ENCODE measurements around the gene BZW1. TPM values are rescaled to one million over a fixed set of nuclear protein-coding genes. Genes with fewer than 3 reads are reported as not detected.

The BZW1 gene
- total RNA-seq, 1 donor from 2014 or later = 268 TPM

DNA sequence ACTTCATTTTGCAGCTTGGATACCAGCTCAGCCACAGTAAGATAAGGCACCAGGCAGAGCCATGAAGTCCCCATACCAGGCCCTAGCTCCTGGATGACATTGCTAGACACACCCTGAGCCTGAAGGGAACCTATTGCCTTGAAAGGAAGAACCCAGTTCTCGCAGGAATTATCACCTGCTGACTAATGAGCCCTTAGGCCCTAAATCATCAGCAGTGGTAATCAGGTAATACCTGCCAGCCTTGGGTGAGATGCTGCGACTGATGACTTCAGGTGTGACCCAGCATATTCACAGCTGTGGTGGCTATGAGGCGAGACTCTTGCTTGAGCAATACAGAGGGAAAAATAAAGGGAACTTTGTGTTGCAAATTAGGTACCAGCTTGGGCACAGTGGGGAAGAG is 27.8 kb downstream of the BZW1 start:
- ATAC-seq = peak; percentile 99

DNA sequence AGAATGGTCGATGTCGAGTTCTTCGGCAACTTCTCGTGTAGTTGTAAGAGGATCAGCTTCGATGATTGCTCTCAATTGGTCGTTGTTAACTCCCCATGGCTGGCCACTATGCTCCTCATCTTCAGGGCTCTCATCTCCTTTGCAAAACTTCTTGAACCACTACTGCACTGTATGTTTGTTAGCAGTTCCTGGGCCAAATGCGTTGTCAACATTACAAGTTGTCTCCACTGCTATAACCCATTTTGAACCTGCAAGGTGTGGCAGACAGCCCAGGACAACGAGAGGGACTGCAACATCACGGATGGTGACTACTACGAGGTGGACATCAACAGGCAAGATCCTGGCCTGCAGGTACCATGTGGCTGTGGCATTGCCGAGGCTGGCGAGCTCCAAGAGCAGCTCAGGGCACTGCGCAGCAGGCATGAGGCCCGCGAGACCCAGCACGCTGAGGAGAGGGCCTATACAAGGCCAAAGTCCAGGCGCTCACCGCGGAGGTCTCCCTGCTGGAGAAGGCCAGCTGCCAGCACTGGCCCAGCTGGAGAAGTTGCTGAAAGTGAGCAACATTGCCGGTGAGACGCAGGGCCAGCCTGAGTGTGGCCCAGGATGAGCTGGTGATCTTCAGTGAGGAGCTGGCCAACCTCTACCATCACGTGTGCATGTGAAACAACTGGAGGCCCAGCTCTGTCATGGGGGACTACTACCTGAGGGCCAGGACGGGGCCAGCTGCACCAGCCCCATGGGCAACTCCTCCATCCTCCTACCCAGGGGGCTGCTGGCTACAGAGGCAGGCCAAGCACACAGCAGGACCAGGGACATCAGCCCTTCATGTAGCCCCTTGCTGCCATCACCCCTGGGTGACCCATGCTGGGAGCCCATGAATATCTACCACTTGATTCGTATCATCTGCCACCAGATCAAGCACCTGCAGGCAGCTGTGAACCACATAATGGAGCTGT is 32.6 kb downstream of the BZW1 start:
- ATAC-seq = no peak

DNA sequence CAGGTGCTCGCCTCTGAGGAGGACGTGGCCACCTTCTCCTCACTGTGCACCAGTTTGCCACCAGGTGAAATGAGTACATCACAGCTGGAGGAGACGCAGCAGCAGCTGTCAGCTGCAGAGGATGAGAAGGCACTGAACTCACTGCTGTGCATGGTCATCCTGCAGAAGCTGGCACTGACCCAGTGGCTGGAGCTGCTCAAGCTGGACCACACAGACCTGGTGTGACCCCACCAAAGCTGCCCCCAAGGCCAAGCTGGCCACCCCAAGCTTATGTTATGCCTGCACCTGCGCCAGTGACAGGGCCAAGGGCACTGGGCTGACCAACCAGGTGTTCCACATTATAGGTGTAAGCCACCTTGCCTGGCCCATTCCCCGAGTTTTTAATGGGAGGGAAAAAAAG is 33.5 kb downstream of the BZW1 start:
- ATAC-seq = peak; percentile 19

DNA sequence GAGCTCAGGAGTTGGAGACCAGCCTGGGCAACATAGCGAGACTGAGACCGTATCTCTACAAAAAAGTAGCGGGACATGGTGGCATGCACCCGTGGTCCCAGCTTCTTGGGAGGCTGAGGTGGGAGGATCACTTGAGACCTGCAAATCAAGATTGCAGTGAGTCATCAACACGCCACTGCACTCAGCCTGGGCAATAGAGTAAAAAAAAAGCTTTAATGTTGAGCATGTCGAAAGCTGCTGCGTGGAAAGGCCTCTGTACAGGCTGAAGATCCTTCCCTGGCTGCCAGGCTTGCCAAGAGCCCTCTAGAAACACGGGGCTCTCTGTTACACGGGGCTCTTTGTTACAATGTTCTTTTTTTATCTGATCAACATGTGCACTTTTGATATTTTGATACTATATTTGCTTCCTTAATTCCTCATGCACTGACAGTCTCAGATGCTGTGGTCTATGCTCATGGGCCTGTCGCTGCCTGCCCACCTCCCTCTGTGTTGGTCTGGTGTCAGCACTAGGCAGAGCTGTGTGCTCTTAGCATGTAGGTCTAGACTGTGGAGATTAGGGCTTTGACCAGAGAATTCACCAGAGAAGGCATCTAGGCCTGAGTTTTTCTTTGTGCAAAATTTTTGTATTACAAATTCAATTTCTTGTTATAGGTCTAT is 34.1 kb downstream of the BZW1 start:
- ATAC-seq = peak; percentile 58

DNA sequence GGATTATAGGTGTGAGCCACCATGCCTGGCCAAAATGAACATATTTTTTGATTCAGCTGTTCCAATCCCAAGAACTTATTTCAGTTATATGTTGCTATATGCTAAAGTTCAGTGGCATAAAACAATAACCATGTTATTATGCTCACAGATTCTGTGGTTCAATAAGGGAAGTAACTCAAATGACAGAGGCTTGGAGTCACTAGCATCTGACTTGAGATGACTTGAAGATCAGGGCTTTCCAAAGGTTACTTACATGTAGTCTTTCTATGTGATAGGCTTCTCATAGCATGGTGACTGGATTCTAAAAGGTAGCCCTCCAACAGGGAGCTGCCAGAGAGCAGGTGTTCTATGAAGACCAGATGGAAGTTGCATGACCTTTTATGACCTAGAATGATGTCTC is 35.6 kb downstream of the BZW1 start:
- ATAC-seq = no peak

DNA sequence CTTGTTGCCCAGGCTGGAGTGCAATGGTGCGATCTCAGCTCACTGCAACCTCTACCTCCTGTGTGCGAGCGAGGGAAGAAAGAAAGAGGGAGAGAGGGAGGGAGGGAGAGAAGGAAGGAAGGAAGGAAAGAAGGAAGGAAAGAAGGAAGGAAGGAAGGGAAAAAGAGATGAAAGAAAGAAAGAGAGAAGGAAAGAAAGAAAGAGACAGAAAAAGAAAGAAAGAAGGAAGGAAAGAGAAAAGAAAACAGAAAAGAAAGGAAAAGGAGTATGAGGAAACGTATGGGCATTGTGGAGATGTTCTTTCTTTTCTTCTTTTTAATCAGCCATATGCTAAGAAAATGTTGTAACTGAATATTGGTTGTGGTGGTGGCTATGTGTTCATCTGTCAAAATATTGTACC is 36.2 kb downstream of the BZW1 start:
- no peak for ATAC-seq

DNA sequence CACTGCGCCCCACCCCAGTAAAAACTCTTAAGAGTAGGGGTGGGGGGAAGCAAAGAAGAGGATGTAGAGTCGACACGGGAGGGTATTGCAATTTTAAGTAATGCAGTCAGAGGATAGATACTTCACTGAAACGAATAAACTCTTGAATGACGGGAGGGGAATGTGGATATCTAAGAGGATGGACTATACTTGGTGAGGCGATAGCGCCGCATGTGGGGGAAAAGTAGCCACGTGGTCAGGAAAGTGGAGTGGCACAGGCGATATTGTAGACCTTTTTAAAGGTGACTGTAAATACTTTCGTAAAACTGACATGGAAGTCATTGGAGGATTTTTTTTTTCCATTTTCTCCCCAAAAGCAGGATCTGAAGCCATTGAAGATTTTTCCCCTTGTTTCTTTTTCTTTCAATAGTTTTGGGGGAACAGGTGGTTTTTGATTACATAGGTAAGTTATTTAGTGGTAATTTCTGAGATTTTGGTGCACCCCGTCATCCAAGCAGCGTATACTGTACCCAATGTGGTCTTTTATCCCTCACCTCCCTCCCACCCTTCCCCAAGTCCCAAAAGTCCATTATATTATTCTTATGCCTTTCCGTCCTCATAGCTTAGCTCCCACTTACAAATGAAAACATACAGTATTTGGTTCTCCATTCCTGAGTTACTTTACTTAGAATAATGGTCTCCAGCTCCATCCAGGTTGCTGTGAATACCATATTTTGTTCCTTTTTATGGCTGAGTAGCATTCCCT is 39.0 kb downstream of the BZW1 start:
- no peak for ATAC-seq

DNA sequence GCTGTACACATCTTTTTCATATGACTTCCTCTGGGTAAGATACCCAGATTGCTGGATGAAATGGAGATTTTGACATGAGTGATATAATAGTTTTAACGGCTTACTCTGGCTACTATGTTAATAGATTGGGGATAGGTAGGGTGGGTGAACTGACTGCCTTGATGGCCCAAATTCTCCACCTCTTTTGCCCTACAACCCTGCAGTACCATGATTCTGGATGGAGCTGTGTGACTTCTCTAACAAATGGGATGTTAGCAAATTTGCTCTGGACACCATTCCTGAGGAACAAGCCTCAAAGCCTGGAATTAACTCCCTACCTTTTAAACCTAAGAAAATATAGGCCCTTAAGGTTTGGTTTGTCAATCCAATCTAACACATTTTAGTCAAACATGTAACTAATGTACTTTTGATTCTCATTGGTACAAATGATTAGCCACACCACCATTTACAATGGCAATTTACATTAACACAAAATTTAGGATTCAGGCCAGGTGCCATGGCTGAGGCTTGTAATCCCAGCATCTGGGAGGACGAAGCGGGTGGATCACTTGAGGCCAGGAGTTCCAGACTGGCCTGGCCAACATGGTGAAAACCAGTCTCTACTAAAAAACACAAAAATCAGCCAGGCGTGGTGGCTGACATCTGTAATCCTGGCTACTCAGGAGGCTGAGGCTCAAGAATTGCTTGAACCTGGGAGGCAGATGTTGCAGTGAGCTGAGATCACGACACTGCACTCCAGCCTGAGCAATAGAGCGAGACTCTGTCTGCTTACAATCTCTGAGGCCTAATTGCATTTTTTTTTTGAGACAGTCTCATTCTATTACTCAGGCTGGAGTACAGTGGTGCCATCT is 39.9 kb downstream of the BZW1 start:
- no peak for ATAC-seq

DNA sequence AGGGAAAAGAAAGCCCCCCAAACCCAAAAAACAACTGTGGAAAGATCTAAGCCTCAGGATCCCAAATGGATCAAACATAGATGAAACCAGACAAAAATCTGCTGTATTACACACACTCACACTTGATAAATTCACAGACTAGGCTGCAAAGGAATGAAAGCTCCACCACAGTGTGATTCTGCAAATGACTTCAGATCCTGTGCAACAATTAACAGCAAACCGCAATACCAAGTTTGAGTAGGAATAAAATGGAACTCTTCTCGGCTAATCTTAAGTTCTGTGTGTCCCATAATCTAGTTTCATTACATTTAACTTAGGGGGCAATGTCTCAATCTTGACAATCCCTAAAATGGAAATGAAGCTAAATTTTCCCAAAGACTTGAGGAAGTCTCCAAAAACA is 40.9 kb downstream of the BZW1 start:
- ATAC-seq = no peak

DNA sequence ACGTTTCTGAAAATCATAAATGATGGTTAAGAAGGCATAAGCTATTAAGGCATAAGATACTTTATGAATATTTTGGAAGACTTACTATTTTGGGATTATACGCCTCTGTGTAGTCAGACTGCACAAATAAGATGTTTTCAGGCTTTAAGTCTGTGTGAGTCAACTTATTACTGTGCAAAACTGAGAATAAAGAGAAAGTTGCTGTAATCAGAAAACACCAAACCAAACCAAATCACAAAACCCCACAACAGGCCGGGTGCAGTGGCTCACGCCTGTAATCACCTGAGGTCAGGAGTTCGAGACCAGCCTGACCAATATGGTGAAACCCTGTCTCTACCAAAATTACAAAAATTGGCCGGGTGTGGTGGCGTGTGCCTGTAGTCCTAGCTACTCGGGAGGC is 45.1 kb downstream of the BZW1 start:
- no peak for ATAC-seq

DNA sequence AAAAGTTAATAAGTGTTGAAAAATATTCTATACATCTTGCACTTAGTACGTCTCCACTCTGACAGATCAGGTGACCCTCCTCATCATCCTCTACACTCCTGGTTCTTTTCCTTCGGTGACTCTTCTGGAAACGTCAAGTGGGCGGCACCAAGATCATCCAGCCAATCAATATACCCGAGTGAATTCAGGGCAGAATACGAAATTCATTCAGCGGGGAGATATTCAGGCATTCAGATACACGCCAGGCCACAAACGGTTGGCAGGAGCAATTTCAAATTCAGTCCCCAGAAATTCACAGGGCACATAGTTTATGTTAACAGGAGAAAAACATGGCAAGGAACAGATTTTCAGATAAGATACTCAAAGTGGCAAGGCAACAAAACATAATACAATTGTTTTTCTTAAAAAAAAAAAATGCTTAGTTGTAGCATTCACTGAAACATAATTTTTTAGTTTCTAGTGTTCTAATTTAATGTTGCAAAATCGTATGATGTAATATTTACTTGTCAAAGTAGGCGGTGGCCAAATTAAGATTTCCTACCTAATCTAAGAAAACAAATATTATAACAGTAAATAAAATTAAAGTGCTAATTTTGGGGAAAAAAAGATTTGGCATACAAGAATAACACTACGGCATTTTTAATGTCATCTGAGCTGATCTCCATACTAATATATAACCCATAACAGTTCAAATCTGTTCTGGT is 48.5 kb downstream of the BZW1 start:
- no peak for ATAC-seq

DNA sequence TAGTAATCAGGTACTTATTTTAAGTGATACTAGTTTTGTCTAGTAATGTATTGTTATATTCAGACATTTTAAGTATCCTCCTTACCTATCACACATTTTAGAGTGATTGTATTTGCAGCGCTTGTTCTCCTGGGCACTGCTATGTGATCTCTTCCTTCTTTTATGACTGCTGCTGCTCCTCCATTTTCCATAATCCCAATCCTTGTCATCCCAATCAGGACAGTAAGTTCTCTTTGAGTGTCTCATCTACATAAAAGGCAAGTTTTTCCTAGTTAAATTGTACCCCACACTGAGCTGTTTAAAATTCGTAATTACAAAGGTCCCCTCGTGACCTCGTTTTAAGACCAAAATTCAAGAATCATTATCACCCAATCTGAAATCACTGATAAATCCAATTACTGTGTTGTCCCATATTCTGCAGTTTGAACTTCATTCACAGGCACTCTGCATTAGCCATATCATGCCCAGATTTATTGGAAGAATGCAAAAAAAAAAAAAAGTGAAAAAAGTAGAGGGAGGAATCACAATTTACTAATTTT is 50.0 kb downstream of the BZW1 start:
- no peak for ATAC-seq

DNA sequence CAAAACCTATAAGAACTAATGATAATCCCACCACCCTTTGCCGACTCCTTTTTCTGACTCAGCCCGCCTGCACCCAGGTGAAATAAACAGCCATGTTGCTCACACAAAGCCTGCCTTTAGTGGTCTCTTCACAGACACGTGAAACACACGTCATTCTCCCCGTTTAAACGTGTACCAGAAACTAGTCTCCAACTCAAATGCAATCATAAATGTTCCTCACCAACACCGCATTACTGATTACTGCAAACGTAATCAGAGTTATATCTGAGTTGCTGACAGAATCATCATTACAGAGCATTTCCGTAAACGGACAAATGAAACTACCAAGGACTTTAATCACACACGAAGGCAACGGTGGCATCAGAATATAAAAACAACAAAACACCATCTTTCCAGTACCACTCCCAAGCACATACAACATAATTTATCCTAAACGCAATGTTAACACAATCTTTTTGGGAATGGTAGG is 50.9 kb downstream of the BZW1 start:
- ATAC-seq = peak; percentile 10

DNA sequence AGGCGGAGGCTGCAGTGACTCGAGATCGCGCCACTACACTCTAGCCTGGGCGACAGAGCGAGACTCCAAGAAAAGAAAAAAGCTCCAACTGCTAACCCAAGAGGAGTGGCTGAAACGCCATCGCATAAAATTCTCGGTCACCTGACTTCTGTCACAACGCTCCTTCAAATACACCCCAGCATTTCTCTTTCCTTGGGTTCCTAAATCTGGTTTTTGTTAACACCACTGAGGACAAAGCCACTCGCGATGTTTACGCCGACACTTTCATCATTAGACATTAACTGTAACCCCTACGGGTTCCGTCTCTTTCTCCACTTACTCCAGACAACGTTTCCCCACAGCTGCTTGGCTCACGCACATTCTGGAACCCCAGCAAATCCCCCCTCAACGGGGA is 52.1 kb downstream of the BZW1 start:
- ATAC-seq = peak; percentile 6

DNA sequence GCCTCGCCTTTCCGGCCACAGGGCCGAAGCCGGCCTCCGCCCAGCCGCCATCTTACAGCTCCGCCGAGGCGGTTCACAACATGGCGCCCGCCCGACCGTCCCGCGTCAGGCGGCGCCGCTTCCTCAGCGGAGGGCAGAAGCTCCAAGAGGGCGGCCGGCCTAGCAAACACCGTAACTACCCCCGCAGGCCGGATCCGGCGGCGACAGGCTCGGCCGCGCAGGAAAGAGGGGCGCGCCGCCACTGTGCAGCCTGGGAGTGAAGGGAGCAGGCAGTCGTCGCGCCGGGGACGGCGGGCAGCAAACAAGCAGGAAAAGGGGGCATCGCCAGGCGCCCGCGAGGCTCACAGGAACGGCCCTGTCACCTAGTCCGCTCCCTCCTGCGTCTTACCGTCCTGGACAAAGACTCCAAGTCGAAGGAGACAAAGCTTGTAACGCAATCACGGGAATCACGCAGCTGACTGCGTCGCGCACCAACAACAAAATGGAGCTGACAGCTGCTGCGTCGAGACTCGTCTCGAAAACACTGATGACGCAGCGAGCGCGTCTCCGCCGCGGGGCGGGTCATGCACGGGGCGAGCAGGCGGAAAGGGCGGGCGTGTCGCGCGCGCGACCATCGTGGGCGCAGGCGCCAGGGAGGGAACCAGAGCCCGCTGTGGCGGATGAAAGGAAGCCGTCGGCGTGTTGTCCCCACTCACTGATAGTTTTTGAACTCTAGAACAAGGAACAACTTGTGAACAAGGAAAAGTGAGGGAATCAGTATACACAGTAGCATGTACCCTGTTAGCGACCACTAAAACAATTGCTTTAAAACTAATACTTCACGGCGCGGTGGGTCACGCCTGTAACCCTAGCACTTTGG is 52.7 kb downstream of the BZW1 start, which contains the start of gene CLK1:
Gene CLK1 (minus strand): TSS at position 483 of the 859 bp plus-strand sequence. CDS start 2,796 bp downstream, outside the sequence.
- peak; percentile 92 for ATAC-seq

DNA sequence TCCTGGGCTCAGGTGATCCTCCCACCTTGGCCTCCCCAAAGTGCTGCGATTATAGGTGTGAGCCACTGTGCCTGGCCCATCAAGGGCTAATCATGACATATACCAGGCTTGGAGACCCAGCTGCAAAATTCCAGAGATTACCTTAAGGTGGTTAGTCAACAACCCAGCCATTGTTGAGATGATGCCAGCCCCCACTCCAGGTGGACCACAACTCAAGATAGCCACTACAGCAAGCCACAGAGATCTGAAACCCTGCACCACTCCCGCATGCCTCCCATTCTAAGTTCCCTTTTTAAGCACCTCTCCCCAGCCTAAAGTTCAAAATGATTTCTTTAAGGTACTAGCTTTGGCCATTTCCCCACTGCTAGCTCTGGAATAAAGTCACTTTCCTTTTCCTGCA is 57.3 kb downstream of the BZW1 start:
- no peak for ATAC-seq

DNA sequence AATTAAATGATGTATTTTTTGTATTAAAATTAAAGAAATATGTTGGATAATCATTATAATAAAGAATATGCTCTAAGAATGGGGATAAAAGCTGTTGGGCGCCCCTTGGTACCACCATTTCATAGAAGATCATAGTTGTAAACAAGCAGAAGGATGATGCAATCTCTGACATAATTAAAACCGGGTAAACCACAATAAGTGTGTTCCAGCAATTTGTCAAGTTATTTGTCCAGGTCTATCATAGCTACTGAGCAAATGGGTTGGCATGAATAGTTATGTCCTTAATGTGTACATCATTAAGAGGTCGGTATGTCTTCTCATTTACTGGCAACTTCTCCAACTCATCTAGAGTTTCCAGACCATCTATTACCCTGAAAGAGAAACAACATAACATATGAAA is 59.4 kb downstream of the BZW1 start:
- no peak for ATAC-seq

DNA sequence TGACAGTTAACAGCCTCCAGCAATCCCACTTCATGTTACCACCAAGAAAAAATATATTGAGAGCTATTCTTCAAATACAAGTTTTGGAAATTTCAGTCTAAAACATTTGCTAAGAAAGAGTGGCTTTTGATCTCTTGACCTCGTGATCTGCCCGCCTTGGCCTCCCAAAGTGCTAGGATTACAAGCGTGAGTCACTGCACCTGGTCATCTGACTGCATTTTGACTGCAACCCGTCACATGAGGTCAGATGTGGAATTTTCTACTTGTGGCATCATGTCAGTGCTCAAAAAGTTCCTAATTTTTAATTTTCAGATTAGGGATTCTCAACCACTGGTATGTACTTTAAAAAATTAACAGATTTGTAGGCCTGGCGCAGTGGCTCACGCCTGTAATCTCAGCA is 61.9 kb downstream of the BZW1 start:
- ATAC-seq = no peak

Data from esophagus mucosa (tissue), 1 donor.